Measurements from ENCODE around the gene PDZD7.

Gene PDZD7

GRCh38 chr10:101000127-101000914 is 30.6 kb downstream of the PDZD7 start:
- DNase-seq: no peak

- no peak for DNase-seq
These were observed 31.2 kb downstream of the PDZD7 start, which contains the start of gene LZTS2 for GRCh38 chr10:100999742-101000126. Gene LZTS2, plus strand, starts transcription at chr10:100999808. Its CDS starts 2,731 bp downstream, at chr10:101002539.

GRCh38 chr10:100998991-100999741 is 31.8 kb downstream of the PDZD7 start:
- DNase-seq: peak; percentile 37

- peak; percentile 14 for DNase-seq
These were observed 32.5 kb downstream of the PDZD7 start for GRCh38 chr10:100998183-100998990.

- DNase-seq: peak; percentile 59
These were observed 33.4 kb downstream of the PDZD7 start for GRCh38 chr10:100997360-100998182.

GRCh38 chr10:100996678-100997359 is 34.1 kb downstream of the PDZD7 start:
- no peak for DNase-seq

- DNase-seq: no peak
These were observed 35.7 kb downstream of the PDZD7 start for GRCh38 chr10:100995181-100995580.

- no peak for DNase-seq
These were observed 36.8 kb downstream of the PDZD7 start for GRCh38 chr10:100993986-100994708.

GRCh38 chr10:100989088-100989487 is 41.8 kb downstream of the PDZD7 start:
- DNase-seq: no peak

- no peak for DNase-seq
These were observed 42.8 kb downstream of the PDZD7 start for GRCh38 chr10:100988166-100988565.

GRCh38 chr10:100987685-100988049 is 43.3 kb downstream of the PDZD7 start:
- DNase-seq: no peak

GRCh38 chr10:100986952-100987684 is 43.8 kb downstream of the PDZD7 start, which contains the start of the genes MRPL43 and TWNK:
Gene MRPL43, minus strand, starts transcription at chr10:100987497. Its CDS starts 54 bp downstream, at chr10:100987443.
Gene TWNK, plus strand, starts transcription at chr10:100987543. Its CDS starts 668 bp downstream, at chr10:100988211.
- peak; percentile 60 for DNase-seq

GRCh38 chr10:100986623-100986951 is 44.3 kb downstream of the PDZD7 start:
- no peak for DNase-seq

- DNase-seq: no peak
These were observed 45.6 kb downstream of the PDZD7 start for GRCh38 chr10:100985336-100985735.

GRCh38 chr10:100984672-100985177 is 46.2 kb downstream of the PDZD7 start:
- DNase-seq: no peak

- DNase-seq: no peak
These were observed 46.9 kb downstream of the PDZD7 start for GRCh38 chr10:100983868-100984671.

- DNase-seq: no peak
These were observed 47.8 kb downstream of the PDZD7 start for GRCh38 chr10:100982916-100983830.

- no peak for DNase-seq
These were observed 49.7 kb downstream of the PDZD7 start for GRCh38 chr10:100981178-100981772.
